T follicular helper cell (primary cell): ENCODE data around the gene GORASP2.
A peak's percentile ranks its signal among the peaks of the same experiment; 100 is the strongest.
"Not testable (repeated sequence)": the region's sequence is repeated elsewhere in the genome, so short reads cannot be mapped to it uniquely, and the experiment has no call there.

Source experiments
- DNase-seq: peaks from one replicate; pipeline ENCODE4 v3.0.0-alpha.2; 2020; ENCODE audit warnings: low read depth
- total RNA-seq, 2 experiments: gene quantifications; one replicate each; lab custom pipeline; 2026; lab: John Stamatoyannopoulos, UW

The GORASP2 gene
- 69.9 to 110 reads per million in 2 experiments for total RNA-seq

DNA sequence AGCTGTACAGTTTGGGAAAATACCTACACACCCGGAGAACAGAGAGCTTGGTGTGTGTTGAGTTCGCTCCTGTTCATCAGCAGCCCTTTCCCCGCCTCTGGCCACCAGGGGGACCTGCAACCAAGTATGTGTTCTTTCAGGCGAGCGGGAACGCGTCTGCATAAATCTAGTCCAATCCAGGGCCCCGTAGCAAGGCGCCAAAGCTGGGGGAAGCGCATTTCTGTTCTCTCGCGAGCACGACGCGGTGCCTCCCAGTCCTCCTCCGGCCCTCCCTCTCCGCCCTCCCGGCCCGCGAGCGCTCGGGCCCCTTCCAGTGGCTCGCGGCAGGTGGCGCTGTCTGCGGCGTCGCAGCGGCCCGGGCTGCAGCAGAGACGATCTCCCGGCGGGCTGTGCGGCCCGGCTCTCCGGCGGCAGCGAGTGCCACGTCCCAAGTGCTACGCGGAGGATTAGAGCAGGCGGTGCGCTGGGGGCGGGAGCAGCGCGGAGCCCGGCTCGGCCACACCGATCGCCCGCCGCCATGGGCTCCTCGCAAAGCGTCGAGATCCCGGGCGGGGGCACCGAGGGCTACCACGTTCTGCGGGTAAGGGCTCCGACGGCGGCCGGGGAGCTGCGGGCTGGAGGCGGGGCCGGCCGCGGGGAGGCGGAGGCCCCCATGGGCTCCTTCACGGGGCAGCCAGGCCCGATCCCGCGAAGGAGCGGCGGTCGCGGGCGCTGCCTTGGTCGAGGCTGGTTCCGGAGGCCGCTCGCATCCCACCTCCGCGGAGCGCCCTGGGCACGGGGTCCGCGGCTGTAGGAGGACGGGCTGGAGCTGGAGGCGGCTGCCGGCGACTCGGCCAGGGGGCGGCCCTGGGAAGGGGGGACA, at the start of gene GORASP2:
GORASP2 (plus strand) TSS at position 430 of the 862 bp plus-strand sequence; CDS start at position 518, 88 bp downstream.
- DNase-seq, result peak; percentile 96

DNA sequence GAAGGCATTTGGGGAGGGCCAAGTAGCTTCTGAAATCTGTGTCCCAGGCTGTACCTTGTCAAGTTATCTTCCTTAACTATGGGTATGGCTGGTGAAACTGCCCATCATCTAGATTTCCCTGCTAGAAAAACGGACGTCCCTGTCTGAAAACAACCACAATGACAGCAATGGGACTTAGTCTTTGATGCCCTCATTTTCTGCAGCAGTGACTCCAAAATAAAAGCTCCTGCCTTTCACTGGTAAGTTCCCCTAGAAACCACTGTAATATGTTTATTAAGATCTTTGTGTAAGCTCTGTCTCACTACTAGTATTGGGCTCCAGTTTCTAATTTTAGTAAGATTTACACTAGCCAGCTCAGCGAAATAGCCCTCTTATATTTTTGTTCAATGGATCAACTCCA, 47.2 kb upstream of the GORASP2 start:
- DNase-seq, result no peak

DNA sequence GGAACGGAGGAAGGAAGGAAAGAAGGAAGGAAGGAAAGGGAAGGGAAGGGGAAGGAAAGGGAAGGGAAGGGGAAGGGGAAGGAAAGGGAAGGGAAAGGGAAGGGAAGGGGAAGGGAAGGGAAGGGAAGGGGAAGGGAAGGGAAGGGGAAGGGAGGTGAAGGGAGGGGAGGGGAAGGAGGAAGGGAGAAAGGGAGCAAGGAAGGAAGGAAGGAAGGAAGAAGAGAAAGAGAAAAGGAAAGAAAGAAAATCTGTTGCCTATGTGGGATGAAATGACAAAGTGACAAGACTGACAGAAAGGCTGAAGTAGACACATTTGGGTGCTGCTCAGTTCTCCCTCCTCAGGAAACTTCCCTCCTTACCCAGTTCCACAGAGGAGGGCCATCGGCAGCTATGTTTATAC, 46.3 kb upstream of the GORASP2 start:
- DNase-seq, result no peak

DNA sequence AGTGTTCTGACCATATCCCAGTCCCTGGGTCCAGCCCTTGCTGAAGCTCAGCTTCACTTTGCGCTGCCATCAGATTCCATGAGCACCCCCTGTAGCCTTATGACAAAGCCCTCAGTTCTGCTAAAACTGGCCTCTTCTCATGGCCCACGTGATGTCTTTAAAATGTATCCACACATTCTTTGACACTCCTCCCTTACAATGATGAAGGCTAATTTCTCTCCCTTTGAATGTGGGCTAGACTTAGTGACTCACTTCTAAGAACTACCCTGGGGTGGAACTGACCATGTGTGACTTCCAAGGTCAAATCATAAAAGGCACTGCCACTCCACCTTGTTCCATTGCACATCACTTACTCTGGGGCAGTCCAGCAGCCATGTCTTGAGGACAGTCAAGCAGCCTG, 45.4 kb upstream of the GORASP2 start:
- no peak for DNase-seq

DNA sequence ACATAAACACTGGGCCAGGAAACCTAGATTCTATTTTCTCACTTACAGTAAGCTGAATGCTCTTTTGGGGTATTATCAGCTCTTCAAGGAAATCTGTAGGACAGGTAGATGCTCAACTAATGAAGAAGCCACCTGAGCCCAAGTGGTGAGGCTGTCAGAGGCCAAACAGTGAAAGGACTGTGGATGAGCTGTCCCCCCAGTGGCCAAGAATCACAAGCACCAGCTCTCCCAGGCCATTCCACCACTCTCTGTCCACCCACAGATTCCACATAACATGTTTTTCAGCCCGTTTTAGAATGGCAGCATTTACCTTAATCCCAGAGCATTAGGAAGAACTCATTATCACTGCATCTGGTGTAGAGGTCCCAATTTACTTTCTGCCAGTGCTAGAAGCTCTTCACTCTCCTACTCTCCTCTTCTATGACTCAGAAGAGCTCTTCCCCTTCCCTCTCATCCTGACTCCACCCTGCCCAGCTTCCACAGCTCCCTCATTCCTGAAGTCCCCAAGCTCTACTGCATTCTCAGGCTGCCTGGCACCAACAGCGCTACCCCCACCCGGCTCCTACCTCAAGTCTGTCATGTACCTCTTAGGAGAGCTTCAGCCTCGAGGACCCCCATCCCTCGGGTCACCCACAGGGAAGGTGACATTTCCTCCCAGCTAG, 43.8 kb upstream of the GORASP2 start:
- DNase-seq, result no peak

DNA sequence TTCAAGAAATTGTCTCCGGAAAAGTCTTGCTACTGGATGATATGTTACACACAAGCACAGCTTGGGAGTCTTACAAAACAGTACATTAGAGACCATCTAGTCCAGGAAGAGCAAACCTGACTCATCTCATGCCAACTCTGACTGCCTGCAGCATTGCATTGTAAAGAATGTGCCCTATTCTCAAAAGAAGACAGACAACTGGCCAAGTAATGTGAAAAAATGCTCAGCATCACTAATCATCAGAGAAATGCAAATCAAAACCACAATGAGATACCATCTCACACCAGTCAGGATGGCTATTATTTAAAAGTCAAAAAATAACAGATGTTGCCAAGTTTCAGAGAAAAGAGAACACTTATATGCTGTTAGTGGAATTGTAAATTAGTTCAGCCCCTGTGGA, 42.7 kb upstream of the GORASP2 start:
- no peak for DNase-seq

DNA sequence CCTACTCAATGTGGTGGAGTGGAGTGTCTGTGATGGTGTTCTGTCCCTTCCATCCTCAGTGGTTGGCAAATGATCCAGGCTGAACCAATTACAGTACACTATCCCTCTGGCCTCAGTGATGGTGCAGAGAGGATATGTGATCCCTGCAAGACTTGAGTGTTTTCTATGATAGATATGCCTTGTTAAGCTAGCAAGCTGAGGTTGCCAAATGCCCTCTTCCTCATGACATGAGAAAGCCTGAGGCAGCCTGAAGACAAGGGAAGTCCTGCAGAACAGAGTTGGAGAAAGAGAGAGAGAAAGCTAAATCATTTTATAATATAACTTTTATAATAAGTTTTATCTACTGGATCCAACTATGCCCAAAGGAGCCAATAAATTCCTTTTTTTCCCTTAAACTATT, 41.6 kb upstream of the GORASP2 start:
- DNase-seq, result no peak

DNA sequence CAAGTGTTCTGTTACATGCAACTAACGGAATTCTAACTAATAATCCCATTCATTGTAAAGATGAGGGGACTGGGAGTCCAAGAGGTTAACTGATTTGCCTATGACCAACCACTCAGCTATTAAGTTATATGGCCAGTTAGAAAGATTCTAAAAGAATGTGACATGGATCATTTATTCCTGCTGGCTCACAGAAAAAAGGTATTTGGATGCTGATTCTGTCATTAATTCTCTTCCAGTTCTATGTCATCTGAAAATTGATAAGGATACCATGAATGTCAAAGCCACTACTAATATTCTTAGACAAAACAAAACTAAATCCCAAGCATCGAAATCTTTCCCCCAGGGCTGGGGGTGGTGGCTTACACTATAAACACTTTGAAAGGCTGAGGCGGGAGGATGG, 41.2 kb upstream of the GORASP2 start:
- DNase-seq, result no peak

DNA sequence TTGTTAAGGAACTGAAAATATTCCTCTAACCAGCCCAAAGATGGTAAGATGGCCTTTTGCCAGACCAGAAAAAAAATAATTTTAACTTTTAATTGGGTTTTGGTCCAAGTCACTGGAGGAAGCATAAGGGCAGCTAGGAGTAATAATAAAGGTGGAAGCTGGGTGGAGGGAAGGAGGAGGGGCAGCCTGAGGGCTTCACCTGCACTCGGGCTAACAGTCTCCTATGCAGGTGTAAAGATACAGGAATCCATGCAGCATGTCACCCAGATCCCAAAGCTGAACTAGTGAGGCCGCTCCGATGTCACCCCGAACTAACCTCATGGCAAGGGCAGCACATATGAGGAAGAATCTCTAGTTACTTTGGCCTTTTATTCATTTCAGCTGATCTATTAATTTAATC, 37.2 kb upstream of the GORASP2 start:
- no peak for DNase-seq

DNA sequence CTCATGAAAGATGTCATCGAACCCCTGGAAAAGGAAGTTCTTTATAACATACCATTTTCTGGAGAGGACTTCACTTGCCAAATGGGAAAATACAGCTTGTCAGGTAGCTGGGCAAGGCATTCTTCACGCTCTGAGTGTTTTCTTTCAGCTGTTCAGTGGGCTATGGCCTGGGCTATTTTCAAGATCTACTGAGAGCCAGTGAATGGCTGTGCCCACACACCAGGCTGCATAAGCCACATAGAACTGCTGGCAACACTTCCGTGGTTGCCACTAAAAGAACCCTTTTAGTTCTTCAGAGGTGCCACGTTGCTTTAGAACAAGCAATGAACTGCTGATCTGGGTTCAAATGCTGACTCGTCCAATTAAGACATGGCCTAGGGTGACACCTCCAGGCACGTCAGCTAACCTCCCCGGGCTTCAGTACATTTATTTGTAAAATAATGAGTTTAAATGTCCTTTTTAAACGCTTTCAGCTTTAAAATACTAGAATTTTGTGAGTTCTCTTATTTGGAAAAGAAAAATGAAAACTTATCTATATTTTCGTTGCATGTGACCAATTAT, 36.6 kb upstream of the GORASP2 start:
- no peak for DNase-seq

DNA sequence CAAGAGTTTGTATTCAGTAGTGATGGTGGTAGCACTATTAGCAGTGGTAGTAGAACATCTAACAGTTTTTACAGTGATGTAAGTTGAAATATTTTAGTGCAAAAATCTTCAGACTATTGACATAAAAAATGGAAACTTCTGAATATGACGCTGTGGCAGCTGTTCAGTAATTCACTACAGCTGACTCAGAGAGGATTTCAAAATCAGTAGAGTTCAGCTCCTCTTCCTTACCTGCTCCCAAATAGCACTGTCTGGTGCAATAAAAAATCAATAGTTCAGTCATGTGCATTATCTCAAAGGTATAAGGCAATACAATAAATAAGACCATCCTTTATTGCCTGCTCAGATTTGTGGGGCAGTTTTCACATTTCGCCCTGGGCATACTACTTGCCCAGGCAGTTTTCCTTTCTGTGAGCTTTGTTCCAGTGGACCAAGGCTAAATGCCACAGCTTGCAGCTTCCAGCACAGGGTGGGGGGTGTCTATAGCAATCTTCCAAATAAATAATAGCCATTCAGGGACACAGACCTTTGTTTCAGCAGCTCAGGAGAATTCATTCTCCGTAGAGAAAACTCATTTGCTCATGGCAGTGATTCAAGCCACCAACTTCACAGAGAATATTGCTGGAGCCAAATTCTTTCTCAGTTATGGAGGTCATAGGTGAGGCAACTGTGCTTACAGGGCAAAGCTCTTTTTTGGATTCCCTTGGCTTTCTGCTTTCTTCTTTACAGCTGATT, 33.9 kb upstream of the GORASP2 start:
- DNase-seq, result no peak

DNA sequence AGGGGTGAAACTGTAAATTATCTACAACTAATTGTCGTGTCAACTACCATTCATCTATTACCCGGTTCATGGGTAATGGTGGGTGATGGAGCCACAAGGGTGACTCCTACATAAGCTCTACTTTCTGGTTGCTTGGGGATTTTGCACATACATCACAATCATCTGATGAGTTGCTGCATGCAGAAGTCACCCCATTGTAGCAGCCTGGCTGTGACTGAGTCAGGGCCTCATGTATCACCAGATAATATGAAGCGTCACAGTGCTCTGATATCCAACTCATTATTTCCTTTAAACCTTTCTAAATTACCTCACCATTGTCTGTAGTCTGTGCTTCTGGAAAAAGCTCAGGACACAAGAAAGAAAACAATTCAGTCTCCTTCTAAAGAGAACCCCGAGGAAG, 32.4 kb upstream of the GORASP2 start:
- no peak for DNase-seq

DNA sequence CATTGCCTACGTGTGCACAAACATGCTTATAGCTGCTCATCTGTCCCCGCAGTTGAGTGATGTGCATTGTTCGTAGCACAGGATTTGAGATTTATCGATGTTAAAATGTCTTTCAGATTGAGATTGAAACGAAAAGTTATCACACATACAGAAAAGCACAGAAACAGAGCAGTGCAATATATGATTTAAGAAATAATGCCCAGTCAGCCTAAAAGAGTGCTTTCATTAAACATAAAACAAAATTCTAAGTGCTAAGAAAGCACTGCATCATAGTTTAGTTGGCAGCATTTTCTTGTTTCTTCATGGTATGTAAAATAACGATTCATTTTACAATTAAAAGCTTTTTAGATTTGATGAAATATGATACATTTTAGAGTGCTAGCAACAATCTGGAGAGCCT, 31.9 kb upstream of the GORASP2 start:
- no peak for DNase-seq

DNA sequence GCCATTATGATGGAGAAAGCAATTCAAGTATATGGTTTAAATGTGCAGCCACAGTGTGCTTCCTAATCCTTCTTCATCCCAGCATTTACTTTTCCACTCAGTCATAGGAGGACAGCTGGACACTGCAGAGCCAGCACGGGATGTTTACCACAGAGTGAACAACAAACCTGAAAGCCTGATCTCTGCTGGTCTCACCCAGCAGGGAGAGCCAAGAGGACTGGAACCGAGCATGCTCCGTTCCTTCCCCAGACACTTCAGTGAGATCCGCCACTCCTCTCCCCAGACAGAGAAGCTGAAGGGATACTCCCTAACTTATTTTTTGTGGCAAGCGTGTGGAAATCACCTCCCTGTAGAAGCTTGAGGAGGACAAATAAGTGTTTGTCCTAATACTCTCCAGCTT, 23.2 kb upstream of the GORASP2 start:
- DNase-seq, result no peak

DNA sequence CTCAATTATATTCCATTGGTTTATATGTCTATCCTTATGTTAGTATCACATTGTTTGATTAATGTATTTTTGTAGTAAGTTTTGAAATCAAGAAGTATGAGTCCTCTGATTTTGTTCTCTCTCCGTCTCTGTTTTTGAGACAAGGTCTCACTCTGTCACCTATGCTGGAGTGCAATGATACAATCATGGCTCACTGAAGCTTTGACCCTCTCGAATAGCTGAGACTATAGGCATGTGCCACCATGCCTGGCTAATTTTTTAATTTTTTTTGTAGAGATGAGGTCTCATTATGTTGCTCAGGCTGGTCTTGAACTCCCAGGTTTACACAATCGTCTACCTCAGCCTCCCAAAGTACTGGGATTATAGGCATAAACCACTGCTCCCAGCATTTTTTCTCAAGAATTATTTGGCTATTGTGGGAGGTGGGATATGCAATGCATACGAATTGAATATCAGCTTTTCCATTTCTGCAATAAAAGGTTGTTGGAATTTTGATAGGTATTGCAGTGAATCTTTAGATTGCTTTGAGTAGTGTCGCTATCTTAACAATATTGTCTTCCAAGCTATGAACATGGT, 17.7 kb upstream of the GORASP2 start:
- no peak for DNase-seq

DNA sequence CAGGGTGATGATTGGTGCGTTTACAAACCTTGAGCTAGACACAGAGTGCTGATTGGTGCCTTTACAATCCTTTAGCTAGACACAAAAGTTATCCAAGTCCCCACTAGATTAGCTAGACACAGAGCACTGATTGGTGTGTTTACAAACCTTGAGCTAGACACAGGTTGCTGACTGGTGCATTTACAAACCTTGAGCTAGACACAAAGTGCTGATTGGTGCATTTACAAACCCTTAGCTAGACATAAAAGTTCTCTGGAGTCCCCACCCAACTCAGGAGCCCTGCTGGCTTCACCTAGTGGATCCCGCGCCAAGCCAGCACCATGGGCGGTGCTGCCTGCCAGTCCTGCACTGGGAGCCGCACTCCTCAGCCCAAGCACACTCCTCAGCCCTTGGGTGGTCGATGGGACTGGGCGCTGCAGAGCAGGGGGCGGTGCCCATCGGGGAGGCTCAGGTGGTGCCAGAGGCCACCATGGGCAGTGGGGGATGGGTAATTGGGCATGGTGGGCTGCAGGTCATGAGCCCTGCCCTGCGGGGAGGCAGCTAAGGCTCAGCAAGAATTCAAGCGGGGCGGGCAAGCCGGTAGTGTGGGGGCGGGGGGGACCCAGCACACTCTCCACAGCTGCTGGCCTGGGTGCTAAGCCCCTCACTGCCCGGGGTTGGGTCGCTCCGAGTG, 13.9 kb upstream of the GORASP2 start:
- DNase-seq, result not testable (repeated sequence)

DNA sequence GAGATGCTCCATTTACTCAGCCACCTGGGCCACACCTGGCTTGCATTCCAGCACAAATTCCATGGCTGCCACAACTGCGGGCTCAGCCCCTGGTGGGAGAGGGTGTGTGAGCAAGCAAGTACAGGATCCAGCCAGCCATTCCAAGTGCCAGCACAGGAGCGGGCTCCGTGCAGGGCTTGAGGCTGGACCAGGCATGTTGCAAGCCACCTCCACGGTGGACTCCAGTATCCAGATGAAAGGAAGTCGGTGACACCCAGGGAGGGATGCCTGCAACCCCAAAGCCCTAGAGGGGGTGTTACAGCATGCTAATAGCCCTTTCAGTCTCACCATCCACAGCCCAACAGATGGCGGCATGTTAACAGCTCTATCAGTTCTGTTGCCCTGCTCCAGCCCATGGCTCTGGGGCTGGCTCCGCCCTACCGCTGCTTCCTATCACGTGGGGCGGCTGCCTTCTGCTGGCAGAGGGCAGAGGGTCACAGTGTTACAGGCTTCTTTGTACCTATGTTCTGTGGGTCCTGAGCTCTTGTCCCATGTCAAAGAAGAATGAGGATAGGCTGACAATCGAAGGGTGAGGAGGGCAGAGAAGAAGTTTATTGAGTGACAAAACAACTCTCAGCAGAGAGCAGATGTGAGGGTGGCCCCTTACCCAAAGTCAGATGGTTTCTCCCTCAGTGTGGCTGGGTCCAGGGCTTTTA, 11.7 kb upstream of the GORASP2 start:
- no peak for DNase-seq

DNA sequence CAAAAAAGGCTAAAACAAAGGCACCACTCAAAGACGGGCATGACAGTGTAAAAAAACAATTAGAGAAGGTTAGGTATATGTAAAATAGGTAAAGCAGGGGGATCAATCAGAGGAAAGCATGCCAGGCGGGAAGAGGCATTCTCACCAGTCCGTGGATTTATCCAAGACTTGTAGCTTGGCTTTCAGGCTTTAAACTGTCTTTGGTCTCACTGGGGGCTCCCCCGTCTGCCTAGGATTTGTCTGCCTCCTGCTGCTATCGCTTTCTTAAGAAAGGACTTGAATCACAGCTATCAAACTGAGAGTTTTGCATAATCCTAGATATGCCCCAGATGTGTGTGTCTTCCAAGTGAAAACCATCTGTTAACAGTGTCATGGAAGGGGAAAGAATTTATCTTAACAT, 11.1 kb upstream of the GORASP2 start:
- DNase-seq, result no peak

DNA sequence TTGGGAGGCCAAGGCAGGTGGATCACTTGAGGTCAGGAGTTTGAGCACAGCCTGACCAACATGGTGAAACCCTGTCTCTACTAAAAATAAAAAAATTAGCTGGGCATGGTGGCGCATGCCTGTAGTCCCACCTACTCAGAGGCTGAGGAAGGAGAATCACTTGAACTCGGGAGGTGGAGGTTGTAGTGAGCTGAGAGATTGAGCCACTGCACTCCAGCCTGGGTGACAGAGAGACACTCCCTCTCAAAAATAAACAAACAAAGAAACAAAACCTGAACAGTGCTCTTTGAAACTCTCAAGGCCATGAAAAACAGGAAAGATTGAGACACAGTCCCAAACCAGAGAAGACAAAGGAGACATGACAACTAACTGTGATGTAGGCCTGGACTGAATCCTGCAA, 7.2 kb upstream of the GORASP2 start:
- not testable (repeated sequence) for DNase-seq

DNA sequence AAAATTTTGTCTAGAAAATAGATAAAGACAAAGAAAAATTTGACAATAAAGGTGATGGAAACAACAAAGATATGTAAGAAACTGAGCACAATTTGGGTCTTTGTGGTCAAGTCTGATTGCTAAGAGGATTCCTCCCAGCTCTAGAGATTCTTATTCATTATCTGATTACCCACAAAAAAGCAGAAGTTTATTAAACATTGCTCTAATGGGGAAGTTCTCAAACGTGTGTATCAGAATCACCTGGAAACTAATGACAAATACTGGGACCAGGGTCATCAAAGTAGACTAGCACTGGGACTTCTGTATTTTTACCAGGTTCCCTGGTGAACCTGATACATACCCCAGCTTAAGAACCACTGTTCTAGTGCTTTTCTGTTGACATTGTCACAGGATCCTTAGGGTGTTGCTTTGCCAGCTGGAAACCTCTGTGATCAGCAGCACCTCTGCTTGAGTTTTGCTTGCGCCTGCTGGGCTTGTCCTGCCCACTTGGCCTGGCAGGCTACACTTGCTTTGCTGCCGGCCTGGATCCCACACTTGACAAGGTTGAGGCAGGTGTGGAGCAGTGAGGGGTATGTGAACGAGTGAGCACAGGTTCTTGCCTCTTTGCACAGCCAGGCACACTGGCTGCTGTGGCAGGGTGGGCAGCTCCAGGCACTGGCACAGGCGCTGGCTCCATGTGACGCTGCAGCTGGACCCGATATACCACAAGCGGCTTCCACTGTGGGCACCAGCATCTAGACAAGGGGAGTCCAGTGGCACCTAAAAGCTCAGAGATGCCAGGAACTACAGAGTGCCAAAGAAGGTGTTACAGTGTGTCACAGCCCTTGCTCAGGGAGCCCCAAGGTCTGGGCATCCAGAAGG, 6.2 kb upstream of the GORASP2 start:
- DNase-seq, result no peak
